Progenitor cell of endocrine pancreas (in vitro differentiated cells): ENCODE results near the gene MBNL2. TPM values are rescaled to one million over a fixed set of nuclear protein-coding genes. Genes with fewer than 3 reads are reported as not detected.

ENCODE experiments used
- DNase-seq: peaks from one replicate; pipeline ENCODE4 v3.0.0; 2021; ENCODE audit warnings: low spot score; ENCODE audit not compliant: unreplicated experiment
- H3K27ac Mint-ChIP-seq: 2 replicates; pipeline ENCODE4 v1.8.0; 2021; ENCODE audit warnings: mild to moderate bottlenecking, moderate library complexity, mixed read lengths
- H3K27me3 Mint-ChIP-seq: 2 replicates; pipeline ENCODE4 v1.8.0; 2021; ENCODE audit warnings: mixed read lengths
- H3K36me3 Mint-ChIP-seq: 2 replicates; pipeline ENCODE4 v1.8.0; 2022; ENCODE audit warnings: mixed read lengths; ENCODE audit not compliant: insufficient read depth
- H3K4me1 Mint-ChIP-seq: 2 replicates; pipeline ENCODE4 v1.8.0; 2021; ENCODE audit warnings: low read depth, mixed read lengths
- H3K4me3 Mint-ChIP-seq: 2 replicates; pipeline ENCODE4 v1.8.0; 2021; ENCODE audit warnings: low read depth, mild to moderate bottlenecking, moderate library complexity, mixed read lengths
- H3K9me3 Mint-ChIP-seq: 2 replicates; pipeline ENCODE4 v1.8.0; 2021; ENCODE audit warnings: low read depth, mixed read lengths
- CTCF ChIP-seq: fragments of 200-600 bp; sonication (generic); IDR thresholded peaks from one replicate; pipeline ENCODE4 v1.5.0; 2021; ENCODE audit warnings: antibody characterized with exemption, mild to moderate bottlenecking; ENCODE audit not compliant: unreplicated experiment
- total RNA-seq: library from RNA; stranded (reverse); gene quantifications from 2 replicates; pipeline ENCODE4 v1.2.1, GENCODE V29; 2021

MBNL2 gene
- total RNA-seq, 1 donor from 2014 or later: 51.3 TPM

DNA sequence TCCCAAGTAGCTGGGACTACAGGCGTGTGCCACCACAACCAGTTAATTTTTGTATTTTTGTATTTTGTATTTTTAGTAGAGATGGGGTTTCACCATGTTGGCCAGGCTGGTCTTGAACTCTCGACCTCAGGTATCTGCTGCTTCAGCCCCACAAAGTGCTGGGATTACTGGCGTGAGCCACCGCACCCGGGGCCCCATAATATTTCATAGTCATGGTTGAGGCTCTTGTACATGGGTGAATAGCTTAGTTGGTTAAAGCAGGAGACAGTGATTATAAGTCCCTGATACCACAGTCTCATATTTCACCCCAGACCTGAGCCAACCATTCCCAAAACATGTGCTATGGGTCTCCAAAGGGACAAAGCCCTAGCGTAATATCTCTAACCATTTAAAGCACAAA is 26.1 kb downstream of the MBNL2 start:
- H3K27me3 Mint-ChIP-seq: no peaks in the 10 kb centered on the region
- H3K27ac Mint-ChIP-seq: no peak overlapping the region
- H3K9me3 Mint-ChIP-seq: no peaks in the 10 kb centered on the region
- no peak overlapping the region for H3K4me3 Mint-ChIP-seq
- peaks cover 42% of the 10 kb centered on the region for H3K4me1 Mint-ChIP-seq
- no peak for TF ChIP-seq CTCF
- DNase-seq: no peak
- H3K36me3 Mint-ChIP-seq: peaks cover 2% of the 10 kb centered on the region

DNA sequence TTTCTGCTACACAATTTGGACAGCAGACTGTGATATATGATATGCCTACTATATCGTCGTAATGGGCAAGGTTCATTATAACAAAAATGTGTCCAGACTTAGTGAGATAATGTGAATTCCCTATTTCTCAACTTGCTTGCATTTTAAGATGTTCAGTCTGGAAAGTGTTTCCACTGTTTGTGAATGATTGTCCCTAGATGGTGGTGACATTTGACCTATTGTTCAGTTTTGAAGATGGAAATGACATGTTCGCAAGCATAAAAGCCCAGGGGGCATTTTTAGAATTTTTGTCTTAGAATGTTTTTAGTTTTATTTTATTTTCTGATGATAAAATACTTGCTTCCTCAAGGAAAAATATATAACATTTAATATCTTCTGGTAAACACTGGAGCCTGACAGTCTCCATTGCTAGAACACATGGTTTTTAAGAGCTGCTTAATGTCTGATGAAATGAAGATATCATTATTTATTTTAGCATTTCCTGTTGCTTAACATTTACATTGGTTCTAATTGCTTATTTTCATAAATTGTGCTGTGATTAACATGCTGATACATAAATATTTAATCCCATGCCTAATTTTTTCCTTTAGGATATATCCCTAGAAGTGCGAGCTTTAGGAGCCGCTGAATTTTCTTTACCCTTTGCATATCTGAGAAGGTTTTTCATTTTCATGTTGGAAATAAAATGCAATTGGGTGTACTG is 27.1 kb downstream of the MBNL2 start:
- Mint-ChIP-seq H3K36me3 (peaks cover 2% of the 10 kb centered on the region), H3K9me3 (no peaks in the 10 kb centered on the region), H3K4me1 (peaks cover 33% of the 10 kb centered on the region), H3K4me3 (no peak overlapping the region), H3K27me3 (no peaks in the 10 kb centered on the region), H3K27ac (no peak overlapping the region)
- no peak for TF ChIP-seq CTCF
- DNase-seq: no peak

- Mint-ChIP-seq H3K27me3 (no peaks in the 10 kb centered on the region), H3K4me1 (peaks cover 28% of the 10 kb centered on the region), H3K27ac (no peak overlapping the region), H3K4me3 (no peak overlapping the region), H3K36me3 (peaks cover 4% of the 10 kb centered on the region), H3K9me3 (no peaks in the 10 kb centered on the region)
- no peak for TF ChIP-seq CTCF
- no peak for DNase-seq
Measured at GRCh38 chr13:97249796-97250495, 27.8 kb downstream of the MBNL2 start.

DNA sequence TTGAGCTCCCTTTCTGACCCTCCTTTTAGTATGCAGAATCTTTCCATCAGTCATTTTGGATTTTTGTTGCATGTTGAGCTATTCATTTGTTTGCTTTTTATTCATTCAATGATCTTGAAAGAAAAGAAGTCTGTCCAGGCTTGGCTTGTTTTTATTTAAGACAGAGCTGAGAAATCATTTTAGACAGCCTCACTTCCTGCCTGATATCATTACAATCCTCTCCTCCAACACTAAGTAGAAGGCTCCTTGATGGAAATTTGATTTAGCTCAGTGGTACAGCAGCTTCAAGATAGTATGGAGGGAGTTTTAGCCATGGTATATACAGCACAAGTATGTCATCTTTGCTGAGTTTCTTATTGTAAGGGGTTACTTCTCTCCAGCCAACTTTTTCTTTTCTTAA is 28.4 kb downstream of the MBNL2 start:
- H3K36me3 Mint-ChIP-seq: peaks cover 4% of the 10 kb centered on the region
- peaks cover 25% of the 10 kb centered on the region for H3K4me1 Mint-ChIP-seq
- no peak overlapping the region for H3K4me3 Mint-ChIP-seq
- TF ChIP-seq CTCF: no peak
- no peaks in the 10 kb centered on the region for H3K9me3 Mint-ChIP-seq
- H3K27ac Mint-ChIP-seq: no peak overlapping the region
- no peaks in the 10 kb centered on the region for H3K27me3 Mint-ChIP-seq
- no peak for DNase-seq

DNA sequence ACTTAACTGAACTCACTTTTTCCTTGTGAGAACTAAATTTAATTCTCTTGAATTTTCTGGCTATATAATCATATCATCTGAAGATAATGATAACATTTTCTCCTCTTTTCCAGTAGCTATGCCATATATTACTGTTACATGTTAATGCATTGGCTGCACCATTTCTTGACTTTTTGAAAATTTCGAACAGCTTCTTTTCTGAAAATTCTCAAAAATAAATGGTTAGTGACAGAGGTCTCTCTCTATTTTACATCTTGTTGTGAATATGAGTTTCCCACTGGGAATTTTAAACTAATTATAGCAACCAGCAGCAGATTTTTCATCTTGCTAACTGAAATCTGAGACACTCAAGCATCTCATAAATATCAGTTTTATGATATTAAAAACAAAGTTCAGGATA is 30.6 kb downstream of the MBNL2 start:
- Mint-ChIP-seq H3K4me3 (no peak overlapping the region), H3K36me3 (peaks cover 15% of the 10 kb centered on the region), H3K27me3 (no peaks in the 10 kb centered on the region), H3K9me3 (peaks cover 6% of the 10 kb centered on the region), H3K27ac (no peak overlapping the region), H3K4me1 (peaks cover 19% of the 10 kb centered on the region)
- no peak for TF ChIP-seq CTCF
- no peak for DNase-seq
